ENCODE measurements around the gene SYT7.
"Not testable (repeated sequence)": the region's sequence is repeated elsewhere in the genome, so short reads cannot be mapped to it uniquely, and the experiment has no call there.

Gene SYT7

GRCh38 chr11:61480994-61481335, 99.9 kb downstream of the SYT7 start:
- no peak for DNase-seq (ENCODE audit: low read depth in 4 of 4, low spot score in 1 of 4)

DNA sequence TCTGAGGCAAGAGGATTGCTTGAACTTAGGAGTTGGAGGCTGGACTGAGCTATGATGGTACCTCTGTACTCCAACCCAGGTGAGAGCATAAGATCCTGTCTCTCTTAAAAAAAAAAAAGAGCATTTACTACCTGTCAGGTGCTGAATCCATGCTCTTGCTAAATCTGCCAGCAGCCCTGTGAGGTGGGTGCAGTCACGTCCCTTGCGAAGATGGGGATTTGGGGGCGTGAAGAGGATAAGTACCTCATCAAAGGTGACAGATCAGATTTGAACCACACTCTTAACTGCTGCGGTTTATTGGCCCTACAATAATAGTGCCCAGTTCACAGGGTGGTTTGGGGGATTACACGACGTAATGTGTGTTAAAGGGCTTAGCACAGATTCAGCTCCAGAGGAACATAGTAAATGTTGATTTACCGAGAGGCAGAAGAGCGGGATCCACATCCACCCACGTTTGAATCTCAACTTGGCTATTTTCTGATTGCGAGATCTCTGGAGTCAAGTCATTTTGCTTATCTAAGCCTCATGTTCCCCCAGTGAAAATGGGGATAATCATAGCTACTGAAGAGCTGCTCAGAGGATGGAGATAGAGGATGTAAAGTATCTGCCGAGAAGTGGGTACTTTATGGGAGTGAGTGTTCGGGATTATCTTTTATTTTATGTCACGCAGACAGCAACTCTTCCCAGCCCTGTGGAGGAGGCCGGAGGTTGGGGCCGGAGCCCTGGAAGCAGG, 100.4 kb downstream of the SYT7 start:
- no peak for DNase-seq (ENCODE audit: low read depth in 4 of 4, low spot score in 1 of 4)

- DNase-seq (ENCODE audit: low read depth in 4 of 4, low spot score in 1 of 4) = not testable (repeated sequence)
These were observed 101.4 kb downstream of the SYT7 start for GRCh38 chr11:61479360-61480058.

GRCh38 chr11:61477727-61478148, 103.1 kb downstream of the SYT7 start:
- DNase-seq (ENCODE audit: low read depth in 4 of 4, low spot score in 1 of 4) = peak; percentile 4 to 44 (median 33)

GRCh38 chr11:61477126-61477525, 103.8 kb downstream of the SYT7 start:
- no peak for DNase-seq (ENCODE audit: low read depth in 4 of 4, low spot score in 1 of 4)

- DNase-seq (ENCODE audit: low read depth in 4 of 4, low spot score in 1 of 4) = no peak
These were observed 104.5 kb downstream of the SYT7 start for GRCh38 chr11:61476371-61476770.

GRCh38 chr11:61475433-61475832, 105.4 kb downstream of the SYT7 start:
- DNase-seq (ENCODE audit: low read depth in 4 of 4, low spot score in 1 of 4) = no peak

GRCh38 chr11:61474013-61474643, 106.7 kb downstream of the SYT7 start:
- no peak for DNase-seq (ENCODE audit: low read depth in 4 of 4, low spot score in 1 of 4)

- DNase-seq (ENCODE audit: low read depth in 4 of 4, low spot score in 1 of 4) = no peak
These were observed 107.4 kb downstream of the SYT7 start for GRCh38 chr11:61473370-61474012.

DNA sequence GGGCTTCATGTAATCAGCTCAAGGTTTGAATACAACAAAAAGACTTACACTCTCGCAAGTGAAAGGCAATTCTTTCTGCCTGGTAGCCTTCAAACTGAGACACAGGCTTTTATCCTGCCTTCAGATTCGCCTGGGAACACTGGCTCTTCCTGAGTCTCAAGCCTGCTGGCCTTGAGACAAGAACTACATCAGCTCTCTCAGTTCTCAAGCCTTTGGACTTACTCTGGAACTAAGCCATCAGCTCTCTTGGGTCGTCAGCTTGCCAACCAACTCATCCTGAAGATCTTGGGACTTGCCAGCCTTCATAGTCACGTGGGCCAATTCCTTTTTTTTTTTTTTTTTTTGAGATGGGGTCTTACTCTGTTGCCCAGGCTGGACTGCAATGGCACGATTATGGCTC, 108.0 kb downstream of the SYT7 start:
- DNase-seq (ENCODE audit: low read depth in 4 of 4, low spot score in 1 of 4) = no peak

- no peak for DNase-seq (ENCODE audit: low read depth in 4 of 4, low spot score in 1 of 4)
These were observed 108.6 kb downstream of the SYT7 start for GRCh38 chr11:61472282-61472681.

- DNase-seq (ENCODE audit: low read depth in 4 of 4, low spot score in 1 of 4) = no peak
These were observed 112.9 kb downstream of the SYT7 start for GRCh38 chr11:61468002-61468401.

- not testable (repeated sequence) for DNase-seq (ENCODE audit: low read depth in 4 of 4, low spot score in 1 of 4)
These were observed 113.3 kb downstream of the SYT7 start for GRCh38 chr11:61467602-61468001.
